HG02973 (cell line): ENCODE measurements around the gene GDF9.

Experiments used
- ATAC-seq: cut with Tn5 transposase; IDR thresholded peaks from one replicate; pipeline ENCODE4 v1.9.1; 2021; ENCODE audit warnings: moderate library complexity; ENCODE audit not compliant: unreplicated experiment

GDF9 gene

GRCh38 chr5:132822650-132823480 is 43.4 kb downstream of the GDF9 start:
- ATAC-seq: no peak

DNA sequence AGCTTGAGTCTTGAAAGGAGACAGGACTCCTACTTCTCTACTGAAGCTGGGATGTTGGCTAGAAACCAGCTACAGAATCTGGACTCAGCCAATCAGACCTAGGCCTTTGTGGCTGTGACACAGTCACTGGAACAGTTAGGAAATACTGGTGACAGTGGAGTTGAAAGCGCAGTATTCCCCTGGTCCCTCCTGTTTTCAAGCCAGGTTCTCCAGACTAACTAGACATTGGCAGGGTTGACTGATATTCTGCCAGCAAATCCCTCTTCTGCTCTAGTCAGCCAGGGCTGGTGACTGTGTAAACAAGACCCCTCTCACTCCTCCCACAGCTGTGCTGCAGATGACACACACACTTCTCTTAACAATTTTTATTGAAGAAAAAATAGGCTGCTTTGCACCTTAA is 44.5 kb downstream of the GDF9 start:
- ATAC-seq: no peak

GRCh38 chr5:132821350-132821749 is 44.9 kb downstream of the GDF9 start:
- ATAC-seq: no peak

- ATAC-seq: peak; percentile 76
Measured at GRCh38 chr5:132820162-132820754, 46.0 kb downstream of the GDF9 start.

GRCh38 chr5:132819468-132819867 is 46.8 kb downstream of the GDF9 start:
- ATAC-seq: no peak

- no peak for ATAC-seq
Measured at GRCh38 chr5:132817011-132817410, 49.3 kb downstream of the GDF9 start.

DNA sequence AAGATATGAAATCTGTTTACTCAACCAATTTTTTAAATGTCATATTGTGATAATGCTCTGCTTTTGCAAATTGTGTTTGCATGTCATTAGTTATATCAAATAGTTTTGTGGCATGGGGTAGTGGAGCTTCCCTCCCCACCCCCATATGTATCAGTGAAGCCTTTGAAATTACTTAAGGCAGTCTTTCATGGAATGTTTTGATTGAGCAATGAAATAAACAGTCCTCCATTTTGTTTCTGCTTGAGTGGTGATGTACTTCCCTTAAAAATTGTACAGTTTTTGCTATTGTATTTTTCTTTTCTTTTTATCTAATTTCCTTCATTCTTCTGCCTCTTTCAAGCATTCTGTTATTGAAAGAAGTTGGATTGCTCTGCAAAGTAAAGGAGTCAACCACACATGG is 49.7 kb downstream of the GDF9 start:
- no peak for ATAC-seq

DNA sequence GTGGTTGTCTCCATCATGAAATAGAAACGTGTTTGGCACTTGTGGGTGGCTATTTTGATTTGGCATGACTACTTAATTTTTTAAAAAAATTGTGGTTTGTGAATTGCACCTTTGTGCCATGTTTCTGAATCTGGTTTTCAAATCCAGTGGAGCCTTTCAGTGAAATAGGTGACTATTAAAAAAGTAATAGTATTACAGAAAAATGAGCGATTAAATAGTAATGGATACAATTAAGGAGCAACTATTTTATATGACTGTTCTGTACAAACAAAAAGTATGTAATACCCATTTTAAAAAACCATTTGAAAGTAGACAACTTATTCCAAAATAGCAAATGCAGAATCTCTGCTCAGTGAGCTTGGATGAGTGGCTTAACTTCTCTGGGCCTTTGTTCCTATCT is 50.2 kb downstream of the GDF9 start:
- ATAC-seq: no peak

DNA sequence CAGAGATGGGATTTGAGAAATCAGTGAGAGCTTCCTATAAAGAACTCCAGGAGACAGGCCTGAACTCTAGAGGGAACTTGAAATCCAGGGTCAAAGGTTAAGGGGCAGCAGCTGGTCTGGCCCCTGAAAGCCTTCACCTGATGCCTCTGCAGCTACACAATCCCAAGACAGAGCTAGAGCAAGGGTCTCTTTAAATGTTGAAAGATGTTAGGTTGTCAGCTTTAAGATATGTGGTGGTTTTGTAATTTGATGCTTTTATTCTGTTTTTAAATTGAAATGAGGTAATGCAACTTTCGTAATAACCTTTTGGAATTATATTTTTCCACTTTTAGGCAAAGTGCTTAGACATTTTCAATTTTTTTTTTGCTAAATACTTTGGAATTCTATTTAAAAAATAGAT is 50.8 kb downstream of the GDF9 start:
- ATAC-seq: no peak

DNA sequence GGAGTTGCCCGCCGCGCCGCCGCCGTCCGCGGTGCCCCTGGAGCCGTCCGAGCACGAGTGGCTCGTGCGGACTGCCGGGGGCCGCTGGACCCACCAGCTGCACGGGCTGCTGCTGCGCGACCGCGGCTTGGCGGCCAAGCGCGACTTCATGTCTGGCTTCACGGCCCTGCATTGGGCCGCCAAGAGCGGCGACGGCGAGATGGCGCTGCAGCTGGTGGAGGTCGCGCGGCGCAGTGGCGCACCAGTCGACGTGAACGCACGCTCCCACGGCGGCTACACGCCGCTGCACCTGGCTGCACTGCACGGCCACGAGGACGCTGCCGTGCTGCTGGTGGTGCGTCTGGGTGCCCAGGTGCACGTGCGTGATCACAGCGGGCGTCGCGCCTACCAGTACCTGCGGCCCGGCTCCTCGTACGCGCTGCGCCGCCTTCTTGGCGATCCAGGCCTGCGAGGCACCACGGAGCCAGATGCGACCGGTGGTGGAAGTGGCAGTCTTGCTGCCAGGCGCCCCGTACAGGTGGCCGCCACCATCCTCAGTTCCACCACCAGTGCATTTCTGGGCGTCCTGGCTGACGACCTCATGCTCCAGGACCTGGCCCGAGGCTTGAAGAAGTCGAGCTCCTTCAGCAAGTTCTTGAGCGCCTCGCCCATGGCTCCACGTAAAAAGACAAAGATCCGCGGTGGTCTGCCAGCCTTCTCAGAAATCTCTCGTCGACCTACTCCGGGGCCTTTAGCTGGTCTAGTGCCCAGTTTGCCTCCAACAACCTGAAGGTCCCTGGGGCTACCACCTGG is 51.6 kb downstream of the GDF9 start:
- ATAC-seq: no peak

DNA sequence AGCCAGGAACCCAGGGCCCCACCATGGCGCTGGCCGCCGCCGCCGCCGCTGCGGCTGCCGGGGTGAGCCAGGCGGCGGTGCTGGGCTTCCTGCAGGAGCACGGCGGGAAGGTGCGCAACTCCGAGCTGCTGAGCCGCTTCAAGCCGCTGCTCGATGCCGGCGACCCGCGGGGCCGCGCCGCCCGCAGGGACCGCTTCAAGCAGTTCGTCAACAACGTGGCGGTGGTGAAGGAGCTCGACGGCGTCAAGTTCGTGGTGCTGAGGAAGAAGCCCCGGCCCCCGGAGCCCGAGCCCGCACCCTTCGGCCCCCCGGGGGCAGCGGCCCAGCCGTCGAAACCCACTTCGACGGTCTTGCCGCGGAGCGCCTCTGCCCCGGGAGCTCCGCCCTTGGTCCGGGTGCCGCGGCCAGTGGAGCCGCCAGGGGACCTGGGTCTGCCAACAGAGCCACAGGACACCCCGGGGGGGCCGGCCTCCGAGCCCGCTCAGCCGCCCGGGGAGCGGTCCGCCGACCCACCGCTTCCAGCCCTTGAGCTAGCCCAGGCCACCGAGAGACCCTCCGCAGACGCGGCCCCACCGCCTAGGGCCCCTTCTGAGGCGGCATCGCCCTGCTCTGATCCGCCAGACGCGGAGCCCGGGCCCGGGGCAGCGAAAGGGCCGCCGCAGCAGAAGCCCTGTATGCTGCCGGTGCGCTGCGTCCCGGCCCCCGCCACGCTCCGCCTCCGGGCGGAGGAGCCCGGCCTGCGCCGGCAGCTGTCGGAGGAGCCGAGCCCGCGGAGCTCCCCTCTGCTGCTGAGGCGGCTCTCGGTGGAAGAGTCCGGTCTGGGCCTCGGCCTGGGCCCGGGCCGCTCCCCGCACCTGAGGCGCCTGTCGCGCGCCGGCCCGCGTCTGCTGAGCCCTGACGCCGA is 52.4 kb downstream of the GDF9 start:
- no peak for ATAC-seq

GRCh38 chr5:132812781-132813598 is 53.3 kb downstream of the GDF9 start, which contains the start of gene SOWAHA:
Gene SOWAHA, plus strand, starts transcription at chr5:132813302. Its CDS starts 320 bp downstream, at chr5:132813622.
- ATAC-seq: no peak

- ATAC-seq: no peak
Measured at GRCh38 chr5:132812123-132812765, 54.0 kb downstream of the GDF9 start.
